MM.1S (cell line): ENCODE results near the gene ADAP1.

Experiments
- EZH2 ChIP-seq: fragments of 300-600 bp; sonication (generic); optimal IDR thresholded peaks from 2 replicates; pipeline ENCODE3; 2017; ENCODE audit warnings: low read depth, mild to moderate bottlenecking, antibody characterized with exemption, low read length, mixed read lengths
- EZH2phosphoT487 ChIP-seq: fragments of 300-600 bp; sonication (generic); IDR thresholded peaks from 2 replicates; pipeline ENCODE4 v1.6.1; 2018; ENCODE audit warnings: antibody characterized with exemption, low read length
- TF ChIP-seq, protein P1 (sequence below): fragments of 300-600 bp; sonication (generic); IDR thresholded peaks from 2 replicates; pipeline ENCODE4 v1.5.1; 2016; ENCODE audit warnings: antibody characterized with exemption, low read length, mixed read lengths

DNA sequence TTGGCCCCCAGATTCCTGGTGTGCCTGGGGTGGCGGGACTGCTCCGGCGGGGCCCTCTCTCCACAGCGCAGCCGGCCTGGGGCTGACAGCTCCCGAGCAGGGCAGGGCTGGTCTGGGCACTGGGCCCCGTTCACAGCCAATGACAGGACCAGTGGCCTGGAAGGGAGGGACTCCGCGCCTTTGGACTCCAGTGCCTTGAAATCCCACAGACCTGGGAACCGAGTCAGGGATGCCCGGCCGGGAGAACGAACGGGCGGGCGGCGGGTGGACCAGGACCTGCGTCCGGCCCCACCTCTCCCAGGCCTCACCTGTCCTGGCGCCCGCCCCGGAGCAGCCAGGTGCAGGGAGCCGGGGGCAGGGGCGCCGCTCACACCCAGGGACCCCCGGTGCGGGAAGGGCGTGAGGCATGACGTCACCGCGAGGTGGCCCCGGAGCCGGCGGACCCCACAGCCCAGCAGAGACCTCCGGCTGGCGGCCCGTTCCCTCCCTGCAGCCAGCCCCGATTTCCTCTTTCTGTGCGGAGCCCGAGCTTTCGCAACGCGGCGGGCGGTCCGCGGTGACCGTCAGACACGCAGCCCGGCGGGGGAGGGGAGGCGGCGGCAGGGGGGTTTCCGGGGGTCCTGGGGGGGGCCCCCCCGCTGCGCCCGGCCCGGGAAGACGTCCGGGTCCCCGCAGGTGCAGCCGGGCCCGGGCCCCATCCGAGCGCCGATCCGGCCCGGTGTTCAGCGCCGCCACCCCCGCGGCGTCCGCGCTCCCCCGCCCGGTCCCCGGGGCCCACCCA is 743 bp downstream of the ADAP1 start:
- TF ChIP-seq EZH2 (no peak), EZH2phosphoT487 (no peak)
- TF ChIP-seq, protein P1, sequence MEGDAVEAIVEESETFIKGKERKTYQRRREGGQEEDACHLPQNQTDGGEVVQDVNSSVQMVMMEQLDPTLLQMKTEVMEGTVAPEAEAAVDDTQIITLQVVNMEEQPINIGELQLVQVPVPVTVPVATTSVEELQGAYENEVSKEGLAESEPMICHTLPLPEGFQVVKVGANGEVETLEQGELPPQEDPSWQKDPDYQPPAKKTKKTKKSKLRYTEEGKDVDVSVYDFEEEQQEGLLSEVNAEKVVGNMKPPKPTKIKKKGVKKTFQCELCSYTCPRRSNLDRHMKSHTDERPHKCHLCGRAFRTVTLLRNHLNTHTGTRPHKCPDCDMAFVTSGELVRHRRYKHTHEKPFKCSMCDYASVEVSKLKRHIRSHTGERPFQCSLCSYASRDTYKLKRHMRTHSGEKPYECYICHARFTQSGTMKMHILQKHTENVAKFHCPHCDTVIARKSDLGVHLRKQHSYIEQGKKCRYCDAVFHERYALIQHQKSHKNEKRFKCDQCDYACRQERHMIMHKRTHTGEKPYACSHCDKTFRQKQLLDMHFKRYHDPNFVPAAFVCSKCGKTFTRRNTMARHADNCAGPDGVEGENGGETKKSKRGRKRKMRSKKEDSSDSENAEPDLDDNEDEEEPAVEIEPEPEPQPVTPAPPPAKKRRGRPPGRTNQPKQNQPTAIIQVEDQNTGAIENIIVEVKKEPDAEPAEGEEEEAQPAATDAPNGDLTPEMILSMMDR, result no peak
